HG03103 (cell line): Measurements from ENCODE around the gene LPCAT1.
"Not testable (repeated sequence)": the region's sequence is repeated elsewhere in the genome, so short reads cannot be mapped to it uniquely, and the experiment has no call there.

Source experiments
- ATAC-seq: cut with Tn5 transposase; IDR thresholded peaks from one replicate; pipeline ENCODE4 v1.9.1; 2021; ENCODE audit warnings: low read depth; ENCODE audit not compliant: unreplicated experiment

Gene LPCAT1

GRCh38 chr5:1525624-1526189 lies 1.9 kb upstream of the LPCAT1 start:
- ATAC-seq: no peak

DNA sequence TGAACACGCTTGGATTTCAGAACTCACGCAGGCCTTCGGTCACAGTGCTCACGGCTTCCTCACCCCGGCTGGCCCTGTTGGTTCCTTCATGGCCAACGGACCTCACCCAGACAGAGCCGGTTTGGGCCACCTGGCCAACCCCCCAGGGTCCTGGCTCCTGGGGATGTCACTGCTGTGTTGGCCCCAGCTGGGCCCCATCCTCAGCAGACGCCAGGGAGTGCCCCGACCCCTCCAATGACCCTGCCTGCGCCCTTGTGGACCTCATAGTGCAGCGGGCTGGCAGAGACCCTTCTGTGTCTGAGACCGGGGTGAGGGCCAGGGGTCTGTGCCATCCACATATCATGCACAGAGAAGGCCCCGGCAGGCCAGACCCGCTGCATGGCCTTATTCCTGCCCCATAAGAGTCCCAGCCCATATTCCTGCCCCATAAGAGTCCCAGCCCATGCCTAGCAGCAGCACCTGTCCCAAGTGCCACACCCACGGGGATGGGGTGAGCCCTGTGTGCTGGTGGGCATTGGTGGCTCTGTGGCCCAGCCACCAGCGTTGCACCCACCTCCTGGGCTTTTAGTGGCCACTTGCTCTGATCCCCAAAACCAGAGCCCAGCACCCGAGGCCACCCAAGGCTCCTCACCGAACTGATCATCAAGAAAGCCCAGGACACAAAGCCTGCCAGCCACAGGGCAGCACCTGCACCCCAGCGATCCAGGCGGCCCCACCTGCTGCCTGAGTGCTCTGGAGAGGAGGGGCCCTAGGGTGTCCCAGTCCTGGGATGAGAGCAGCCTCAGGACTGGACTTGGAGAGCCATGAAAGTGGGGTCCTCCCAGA lies 1.3 kb upstream of the LPCAT1 start:
- no peak for ATAC-seq

- no peak for ATAC-seq
Measured at GRCh38 chr5:1524481-1524798, 680 bp upstream of the LPCAT1 start.

DNA sequence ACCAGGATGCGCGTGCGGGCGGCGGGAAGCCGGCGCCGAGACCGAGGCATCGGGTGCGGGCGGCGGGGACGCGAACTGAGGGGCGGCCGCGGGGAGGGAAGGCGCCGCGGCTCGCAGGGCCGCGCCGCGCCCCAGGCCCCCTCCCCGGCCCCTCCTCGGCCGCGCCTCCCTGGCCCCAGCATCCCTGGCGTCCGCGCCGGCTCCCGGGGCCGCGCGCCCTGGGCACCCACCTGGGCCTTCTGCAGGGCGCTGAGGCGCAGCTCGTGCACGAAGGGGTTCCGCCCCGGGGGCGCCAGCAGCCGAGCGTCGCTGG lies 324 bp downstream of the LPCAT1 start:
- ATAC-seq: peak; percentile 27

DNA sequence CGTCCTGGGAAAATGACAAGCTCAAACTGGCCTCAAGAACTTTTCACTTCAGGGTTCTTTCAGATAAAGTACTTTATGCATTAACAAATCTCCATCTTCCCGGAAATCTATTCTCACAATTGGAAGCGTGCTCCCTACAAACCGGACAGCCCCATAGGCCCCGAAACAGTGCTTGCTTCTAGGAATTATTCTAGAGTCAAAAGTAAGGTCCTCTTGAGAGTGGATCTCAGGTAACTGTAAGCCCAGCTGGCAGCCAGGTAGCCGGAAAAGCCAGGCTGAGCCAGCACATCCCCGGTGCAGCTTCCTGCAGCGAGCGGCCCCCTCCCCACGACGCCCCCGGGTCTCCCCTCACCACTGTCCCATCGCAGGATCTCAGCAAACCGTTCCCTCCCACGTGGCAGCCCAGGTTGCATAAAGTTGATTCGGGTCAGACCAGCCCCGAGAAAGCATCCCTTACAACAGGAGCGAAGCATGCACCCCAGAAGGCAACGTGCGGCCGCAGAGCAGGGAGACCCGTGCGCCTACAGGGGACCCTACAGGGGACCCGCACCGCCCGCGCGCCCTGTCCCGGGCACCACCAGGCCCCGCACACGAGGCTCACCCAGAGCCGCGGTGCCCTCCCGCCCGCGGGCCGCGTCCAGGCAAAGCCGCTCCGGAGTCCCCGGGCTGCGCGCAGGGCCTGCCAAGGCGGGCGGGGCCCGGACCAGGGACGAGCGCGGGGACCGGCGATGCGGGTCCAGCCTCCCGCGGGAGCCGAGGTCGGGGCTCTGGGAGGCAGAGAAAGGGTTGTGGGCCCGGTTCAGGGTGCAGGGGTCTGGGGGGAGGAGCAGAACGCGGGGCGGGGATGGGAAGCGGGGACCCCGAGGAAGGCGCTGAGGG lies 920 bp downstream of the LPCAT1 start:
- no peak for ATAC-seq

DNA sequence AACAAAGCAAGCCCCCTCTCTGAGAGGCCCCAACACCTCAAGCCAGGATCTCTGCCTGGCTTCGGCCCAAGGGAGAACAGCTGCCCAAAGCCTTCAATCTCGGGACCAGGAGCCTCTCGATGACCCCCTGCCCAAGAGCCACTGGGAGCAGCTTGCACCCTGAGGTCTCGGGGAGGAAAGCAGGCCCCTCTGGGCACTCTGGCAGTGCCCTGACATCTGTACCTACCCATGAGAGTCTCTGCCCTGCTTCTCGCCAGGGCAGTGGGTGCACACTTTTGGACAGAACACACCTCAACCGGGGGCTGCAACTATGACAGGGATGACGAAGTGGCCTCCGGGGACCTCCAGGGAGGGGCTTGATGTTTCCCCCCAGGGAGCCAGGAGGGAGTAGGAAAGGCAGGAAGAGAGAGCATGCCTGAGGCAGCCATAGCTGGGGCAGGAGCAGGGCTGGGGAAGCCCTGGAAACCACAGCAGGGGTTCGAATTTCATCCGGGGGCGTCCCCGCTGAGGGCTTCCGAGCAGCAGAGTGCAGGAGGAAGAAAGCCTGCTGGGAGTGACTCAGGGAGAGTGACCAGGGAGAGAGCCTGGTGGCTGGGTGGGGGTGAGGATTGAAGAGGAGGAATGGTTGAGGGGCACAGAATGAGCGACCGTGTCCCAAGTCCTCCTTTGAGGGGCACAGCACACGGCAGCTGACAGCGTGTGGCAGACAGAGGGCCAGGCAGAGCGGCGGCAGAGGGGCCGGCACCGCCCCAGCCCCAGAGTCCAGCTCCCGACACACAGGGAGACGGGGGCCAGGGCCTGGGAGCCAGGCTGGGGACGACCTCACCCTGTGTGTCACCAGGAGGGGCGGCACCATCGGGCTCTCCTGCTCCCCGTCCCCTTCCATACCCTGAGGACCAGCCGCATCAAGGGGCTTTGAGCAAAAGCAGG lies 1.8 kb downstream of the LPCAT1 start:
- no peak for ATAC-seq

DNA sequence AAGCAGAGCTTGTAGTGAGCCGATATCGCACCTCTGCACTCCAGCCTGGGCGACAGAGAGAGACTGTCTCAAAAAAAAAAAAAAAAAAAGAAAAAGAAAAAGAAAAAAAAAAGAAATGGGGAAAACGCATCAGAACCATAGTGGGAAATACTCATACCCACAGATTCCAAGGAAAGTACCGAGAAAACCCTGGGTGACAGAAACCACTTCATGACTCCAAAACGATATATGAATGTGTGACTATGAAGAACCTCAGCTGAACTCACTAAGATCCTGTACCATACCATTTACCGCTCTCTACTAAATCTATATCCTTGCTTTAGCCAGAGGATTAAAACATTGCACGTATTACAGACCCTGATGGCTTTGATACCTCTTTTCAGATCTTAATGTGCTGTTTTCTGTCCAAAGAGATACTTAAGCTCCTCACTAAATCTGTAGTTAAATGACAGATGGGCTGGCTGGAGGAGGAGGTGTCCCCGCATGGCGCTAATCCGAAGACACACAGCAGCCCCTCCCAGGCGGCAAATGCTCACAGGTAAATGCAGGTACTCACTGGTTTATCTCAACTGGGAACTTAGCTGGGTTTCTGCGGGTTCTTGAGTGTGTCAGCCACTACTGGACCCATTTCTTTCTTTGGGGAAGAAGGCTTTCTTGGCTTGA lies 2.8 kb downstream of the LPCAT1 start:
- no peak for ATAC-seq

DNA sequence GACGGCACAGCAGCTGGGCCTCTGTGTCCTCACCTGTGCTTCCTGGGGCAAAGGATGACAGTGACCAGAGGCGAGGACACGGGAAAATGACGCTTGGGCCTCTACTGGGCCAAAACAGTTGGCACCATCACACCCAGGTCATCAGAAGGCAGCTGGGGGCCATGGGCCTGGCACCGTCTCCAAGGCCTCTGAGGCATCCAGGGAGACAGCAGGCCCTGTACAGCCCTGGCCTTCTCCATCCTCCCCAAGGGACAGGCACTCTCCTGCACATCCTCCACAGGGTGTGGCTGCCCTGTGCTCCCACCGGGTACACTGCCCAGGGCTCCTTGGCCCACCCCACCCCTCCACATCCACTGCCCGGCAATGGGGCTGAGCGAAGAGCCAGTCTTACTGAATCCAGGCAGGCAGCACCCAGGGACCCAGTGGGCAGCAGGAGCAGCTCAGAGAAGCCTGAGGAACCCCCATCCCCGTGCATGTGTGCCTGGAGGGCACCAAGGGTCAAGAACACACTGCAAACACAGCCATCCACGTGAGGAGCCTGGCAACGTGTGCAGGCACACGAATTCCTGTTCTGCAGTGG lies 4.0 kb downstream of the LPCAT1 start:
- no peak for ATAC-seq

GRCh38 chr5:1517838-1518237 lies 5.9 kb downstream of the LPCAT1 start:
- ATAC-seq: no peak

DNA sequence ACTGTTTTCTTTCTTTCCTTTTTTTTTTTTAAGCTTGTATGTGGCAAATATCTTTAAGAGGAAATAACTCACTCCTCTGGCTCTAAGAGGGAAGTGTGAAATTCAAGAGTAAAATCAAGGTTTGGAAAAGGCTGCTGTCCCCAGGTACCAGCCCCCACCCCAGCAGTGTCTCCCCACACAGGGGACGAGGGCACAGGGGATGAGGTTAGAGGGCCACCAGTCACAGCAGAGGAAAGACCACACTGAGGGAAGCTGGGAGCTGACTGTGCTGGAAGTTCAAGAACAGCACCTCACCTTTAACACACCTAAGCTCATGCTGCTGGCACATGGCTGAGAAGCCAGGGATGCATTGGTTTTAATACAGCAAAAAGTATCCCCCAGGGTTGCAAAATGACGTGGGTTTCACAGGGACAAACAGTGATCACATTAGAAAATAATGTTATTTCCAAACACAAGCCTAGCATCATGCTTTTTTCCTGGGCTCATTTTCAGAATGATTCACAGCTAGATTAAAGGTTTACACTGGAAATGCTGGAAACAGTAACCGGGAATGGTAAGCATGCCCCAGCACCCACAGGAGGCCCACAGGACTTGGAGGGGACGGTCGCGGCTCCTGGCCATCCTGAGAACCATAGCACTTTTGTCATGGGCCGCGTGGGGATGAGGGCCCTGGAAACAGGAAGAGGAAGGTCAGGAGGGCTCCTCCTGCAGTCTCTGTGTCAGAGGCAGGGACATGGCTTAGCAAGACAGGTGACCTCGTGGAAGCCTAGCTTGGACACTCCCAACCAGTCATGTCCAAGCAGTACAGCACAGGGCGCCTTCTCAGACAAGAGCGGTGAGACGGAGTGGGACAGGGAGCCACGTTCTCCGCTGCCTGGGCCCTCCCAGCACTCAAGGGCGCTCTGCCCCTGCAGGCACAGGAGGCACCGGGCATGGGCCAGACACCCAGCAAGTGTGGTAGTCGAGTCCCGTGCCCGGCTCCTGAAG lies 6.9 kb downstream of the LPCAT1 start:
- ATAC-seq: no peak

DNA sequence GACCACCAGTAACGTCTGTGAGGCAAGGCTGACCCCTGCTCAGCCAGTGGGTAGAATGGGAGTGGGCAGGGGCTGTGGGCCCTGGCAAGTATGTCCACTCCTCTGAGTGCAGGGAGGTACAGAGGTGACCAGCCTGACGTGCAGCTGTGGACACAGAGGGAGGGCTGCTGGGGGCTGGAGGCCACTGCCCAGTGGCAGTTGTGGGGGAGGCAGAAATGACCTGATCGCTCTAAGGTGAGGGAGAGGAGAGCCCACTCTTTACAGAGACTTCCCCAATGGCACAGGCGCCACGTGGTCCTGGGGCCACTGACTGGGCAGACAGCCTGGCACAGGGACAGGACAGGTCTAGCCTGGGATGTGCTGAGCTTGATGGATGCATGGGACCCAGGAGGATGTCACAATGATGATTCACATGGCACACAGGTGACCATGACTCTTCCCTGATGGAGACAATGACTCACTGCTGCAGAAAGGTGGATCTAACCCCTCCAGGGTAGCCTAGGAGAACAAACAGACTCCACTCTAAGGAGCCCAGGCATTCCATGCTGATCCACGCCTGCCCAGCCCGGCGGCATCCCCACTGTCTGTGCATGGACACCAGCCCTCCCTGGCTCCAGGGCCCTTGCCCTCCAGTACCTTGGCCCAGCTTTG lies 7.7 kb downstream of the LPCAT1 start:
- ATAC-seq: no peak

- ATAC-seq: no peak
Measured at GRCh38 chr5:1515311-1515920, 8.3 kb downstream of the LPCAT1 start.

GRCh38 chr5:1514819-1515310 lies 8.9 kb downstream of the LPCAT1 start:
- ATAC-seq: not testable (repeated sequence)

GRCh38 chr5:1514027-1514818 lies 9.5 kb downstream of the LPCAT1 start:
- ATAC-seq: no peak

- no peak for ATAC-seq
Measured at GRCh38 chr5:1513326-1514026, 10.3 kb downstream of the LPCAT1 start.
